Gastroesophageal sphincter (tissue), 3 donors: ENCODE results near the gene PATL2.

ENCODE experiments used
- EP300 ChIP-seq: sonication (generic); formaldehyde crosslinking; IDR thresholded peaks from one replicate; pipeline ENCODE4 v1.6.1; 2017; ENCODE audit warnings: antibody characterized with exemption, mild to moderate bottlenecking
- POLR2A ChIP-seq, 2 donors: fragments of 450-650 bp; IDR thresholded peaks; one replicate each; pipeline ENCODE4 v1.6.1; 2017; ENCODE audit warnings: antibody characterized with exemption in 2 of 2, mild to moderate bottlenecking in 2 of 2, moderate library complexity in 1 of 2
- POLR2AphosphoS5 ChIP-seq: sonication (generic); formaldehyde crosslinking; IDR thresholded peaks from one replicate; pipeline ENCODE4 v1.6.1; 2017; ENCODE audit warnings: antibody characterized with exemption
- TF ChIP-seq, protein P1 (sequence below), 4 experiments: fragments of 200-600 bp in 2 of 4; fragments of 450-650 bp in 2 of 4; sonication (generic) in 1 of 4; IDR thresholded peaks; one replicate each; pipeline ENCODE4 v1.5.1; 2017 to 2019; ENCODE audit warnings: antibody characterized with exemption in 4 of 4, mild to moderate bottlenecking in 2 of 4, moderate library complexity in 2 of 4

DNA sequence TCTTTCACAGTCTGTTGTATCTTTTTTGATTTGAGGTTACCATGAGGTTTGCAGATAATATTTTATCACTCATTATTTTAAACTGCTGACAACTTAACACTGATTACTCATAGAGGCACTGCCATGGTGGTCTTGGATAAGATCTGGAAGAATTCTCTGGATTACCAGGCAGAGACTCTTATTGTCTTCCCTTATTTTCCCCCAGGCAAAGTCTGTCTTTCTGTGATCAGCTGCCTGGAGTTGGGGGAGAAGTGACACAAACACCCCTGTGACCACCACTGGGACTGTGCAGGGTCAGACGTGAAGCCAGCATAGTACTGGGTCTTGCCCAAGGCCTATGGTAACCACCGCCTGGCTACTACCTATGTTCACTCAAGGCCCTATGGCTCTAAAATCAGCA, 4.7 kb downstream of the PATL2 start:
- TF ChIP-seq, protein P1, sequence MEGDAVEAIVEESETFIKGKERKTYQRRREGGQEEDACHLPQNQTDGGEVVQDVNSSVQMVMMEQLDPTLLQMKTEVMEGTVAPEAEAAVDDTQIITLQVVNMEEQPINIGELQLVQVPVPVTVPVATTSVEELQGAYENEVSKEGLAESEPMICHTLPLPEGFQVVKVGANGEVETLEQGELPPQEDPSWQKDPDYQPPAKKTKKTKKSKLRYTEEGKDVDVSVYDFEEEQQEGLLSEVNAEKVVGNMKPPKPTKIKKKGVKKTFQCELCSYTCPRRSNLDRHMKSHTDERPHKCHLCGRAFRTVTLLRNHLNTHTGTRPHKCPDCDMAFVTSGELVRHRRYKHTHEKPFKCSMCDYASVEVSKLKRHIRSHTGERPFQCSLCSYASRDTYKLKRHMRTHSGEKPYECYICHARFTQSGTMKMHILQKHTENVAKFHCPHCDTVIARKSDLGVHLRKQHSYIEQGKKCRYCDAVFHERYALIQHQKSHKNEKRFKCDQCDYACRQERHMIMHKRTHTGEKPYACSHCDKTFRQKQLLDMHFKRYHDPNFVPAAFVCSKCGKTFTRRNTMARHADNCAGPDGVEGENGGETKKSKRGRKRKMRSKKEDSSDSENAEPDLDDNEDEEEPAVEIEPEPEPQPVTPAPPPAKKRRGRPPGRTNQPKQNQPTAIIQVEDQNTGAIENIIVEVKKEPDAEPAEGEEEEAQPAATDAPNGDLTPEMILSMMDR (IDR thresholded peaks at IDR 0.05) = no peak
- no peak for TF ChIP-seq POLR2AphosphoS5
- TF ChIP-seq POLR2A (IDR thresholded peaks at IDR 0.05) = no peak
- TF ChIP-seq EP300 = no peak
